AG10803 (cell line): ENCODE measurements around the gene ZFHX3.

Experiments used
- DNase-seq: peaks from one replicate; pipeline ENCODE4 v3.0.0; 2010; ENCODE audit warnings: low read depth
- H3K4me3 ChIP-seq: 2 replicates; pipeline ENCODE4 v1.5.1; 2011; ENCODE audit warnings: mild to moderate bottlenecking, low read length, control low read depth
- TF ChIP-seq, protein P1 (sequence below): conservative IDR thresholded peaks from 2 replicates; pipeline ENCODE4 v1.5.1; 2011; ENCODE audit warnings: mild to moderate bottlenecking, low read length, control low read depth, inconsistent platforms

The ZFHX3 gene

DNA sequence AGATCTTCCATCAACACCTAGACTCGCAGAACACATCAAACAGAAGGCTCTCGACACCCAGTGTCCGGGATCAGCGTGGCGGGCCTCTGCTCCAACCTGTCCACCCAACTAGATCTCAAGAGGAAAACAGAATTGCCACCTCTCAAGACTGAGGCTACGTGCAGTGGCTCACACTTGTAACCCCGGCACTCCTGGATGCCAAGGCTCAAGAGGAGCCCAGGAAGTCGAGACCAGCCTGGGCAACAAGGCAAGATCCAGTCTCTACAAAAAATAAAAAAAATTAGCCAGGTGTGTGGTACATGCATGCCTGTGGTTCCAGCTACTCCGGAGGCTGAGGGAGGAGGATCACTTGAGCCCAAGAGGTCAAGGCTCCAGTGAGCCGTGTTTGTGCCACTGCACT is 132.6 kb downstream of the ZFHX3 start:
- TF ChIP-seq, protein P1, sequence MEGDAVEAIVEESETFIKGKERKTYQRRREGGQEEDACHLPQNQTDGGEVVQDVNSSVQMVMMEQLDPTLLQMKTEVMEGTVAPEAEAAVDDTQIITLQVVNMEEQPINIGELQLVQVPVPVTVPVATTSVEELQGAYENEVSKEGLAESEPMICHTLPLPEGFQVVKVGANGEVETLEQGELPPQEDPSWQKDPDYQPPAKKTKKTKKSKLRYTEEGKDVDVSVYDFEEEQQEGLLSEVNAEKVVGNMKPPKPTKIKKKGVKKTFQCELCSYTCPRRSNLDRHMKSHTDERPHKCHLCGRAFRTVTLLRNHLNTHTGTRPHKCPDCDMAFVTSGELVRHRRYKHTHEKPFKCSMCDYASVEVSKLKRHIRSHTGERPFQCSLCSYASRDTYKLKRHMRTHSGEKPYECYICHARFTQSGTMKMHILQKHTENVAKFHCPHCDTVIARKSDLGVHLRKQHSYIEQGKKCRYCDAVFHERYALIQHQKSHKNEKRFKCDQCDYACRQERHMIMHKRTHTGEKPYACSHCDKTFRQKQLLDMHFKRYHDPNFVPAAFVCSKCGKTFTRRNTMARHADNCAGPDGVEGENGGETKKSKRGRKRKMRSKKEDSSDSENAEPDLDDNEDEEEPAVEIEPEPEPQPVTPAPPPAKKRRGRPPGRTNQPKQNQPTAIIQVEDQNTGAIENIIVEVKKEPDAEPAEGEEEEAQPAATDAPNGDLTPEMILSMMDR = no peak
- H3K4me3 ChIP-seq = no peak overlapping the region
- DNase-seq = no peak

DNA sequence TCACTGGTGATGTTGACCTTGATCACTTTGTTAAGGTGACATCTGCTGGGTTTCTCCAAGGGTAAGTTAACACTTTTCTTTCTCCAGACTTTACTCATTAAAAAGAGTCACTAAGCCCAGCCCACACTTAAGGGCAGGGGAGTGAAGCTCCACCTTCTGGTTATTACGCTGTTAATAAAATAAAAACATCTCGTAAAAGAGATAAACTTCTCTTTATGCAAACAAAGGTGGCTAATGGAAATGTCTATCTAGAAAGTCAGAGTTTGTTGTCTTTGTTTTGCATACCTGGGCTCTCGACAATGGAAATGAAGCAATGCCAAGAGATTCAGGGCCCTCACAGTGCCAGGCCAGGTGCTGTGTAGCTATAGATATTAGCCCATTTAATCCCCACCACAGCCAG is 134.4 kb downstream of the ZFHX3 start:
- TF ChIP-seq, protein P1 = no peak
- H3K4me3 ChIP-seq = no peak overlapping the region
- DNase-seq = no peak

DNA sequence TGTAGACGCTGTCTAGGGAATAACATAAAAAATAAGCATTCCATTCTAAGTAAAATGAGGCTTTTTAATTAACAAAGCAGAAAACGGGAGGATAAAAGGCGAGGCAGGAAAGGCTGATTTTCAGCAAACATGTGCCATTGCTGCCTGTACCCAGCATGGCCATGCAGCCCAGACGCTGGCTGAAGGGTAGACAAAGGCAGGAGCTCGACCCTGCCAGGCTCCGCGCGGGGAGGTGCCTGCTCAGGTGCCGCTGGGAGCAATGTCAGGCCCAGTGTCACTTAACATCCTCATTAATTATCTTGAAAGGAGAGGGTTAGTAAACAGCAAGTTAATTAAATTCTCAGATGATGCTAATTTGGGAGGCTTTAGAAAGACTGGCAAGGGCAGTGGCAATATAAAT is 136.0 kb downstream of the ZFHX3 start:
- DNase-seq = no peak
- no peak overlapping the region for H3K4me3 ChIP-seq
- TF ChIP-seq, protein P1 = no peak

DNA sequence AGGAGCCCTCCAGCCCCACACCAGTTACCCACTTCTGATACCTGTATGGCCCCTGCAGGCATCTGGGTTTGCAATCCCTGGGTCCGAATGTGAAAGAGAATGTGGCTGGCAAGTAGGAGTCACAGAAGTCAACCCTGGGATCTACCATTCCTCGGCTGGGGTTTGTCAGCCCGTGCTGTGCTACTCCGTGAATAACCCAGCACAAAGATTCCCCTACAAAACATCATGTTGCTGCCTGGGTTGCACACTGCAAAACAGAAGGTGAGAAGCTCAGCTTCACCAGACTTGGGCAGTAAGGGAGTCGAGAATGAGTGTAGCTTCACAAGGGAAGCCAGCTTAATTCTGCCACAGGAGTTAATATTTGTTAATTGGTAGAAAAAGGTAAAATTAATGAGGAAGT is 137.1 kb downstream of the ZFHX3 start:
- no peak for DNase-seq
- H3K4me3 ChIP-seq = no peak overlapping the region
- TF ChIP-seq, protein P1 = no peak

DNA sequence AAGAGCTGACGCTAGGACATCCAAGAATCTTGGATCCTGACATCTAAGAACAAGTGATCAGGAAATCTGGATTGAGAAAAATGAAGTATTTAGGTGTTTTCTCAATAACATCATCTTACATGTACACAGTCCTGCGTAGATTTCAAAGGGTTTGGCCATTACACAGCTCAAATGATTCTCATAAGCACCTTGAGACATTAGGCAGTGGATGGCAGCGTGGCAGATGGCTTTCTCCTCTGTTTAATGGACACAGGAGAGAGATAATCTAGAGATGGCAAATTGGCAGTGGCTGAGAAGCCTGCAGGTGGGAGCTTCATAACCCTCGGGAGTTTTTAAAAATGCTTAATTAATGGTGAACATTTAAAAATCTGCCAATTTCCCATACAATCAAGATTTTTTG is 137.5 kb downstream of the ZFHX3 start:
- no peak for DNase-seq
- H3K4me3 ChIP-seq = no peak overlapping the region
- TF ChIP-seq, protein P1 = no peak

DNA sequence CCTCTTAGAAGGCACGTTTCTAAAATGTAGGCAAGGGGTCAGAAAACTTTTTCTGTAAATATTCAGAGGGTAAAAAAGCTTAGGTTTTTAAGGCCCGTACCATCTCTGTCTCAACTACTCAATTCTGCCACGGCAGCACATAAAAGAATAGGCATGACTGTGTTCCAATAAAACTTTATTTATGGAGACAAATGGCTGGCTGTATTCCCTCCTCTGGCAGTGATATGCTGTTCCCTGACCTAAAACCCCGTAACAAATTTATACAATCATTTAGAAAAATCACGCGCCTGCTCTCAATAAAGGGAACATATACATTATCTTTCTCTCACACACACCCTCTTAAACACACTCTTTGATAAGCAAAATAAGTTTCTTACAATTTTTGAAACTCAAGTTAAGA is 138.7 kb downstream of the ZFHX3 start:
- no peak overlapping the region for H3K4me3 ChIP-seq
- no peak for DNase-seq
- TF ChIP-seq, protein P1 = no peak

DNA sequence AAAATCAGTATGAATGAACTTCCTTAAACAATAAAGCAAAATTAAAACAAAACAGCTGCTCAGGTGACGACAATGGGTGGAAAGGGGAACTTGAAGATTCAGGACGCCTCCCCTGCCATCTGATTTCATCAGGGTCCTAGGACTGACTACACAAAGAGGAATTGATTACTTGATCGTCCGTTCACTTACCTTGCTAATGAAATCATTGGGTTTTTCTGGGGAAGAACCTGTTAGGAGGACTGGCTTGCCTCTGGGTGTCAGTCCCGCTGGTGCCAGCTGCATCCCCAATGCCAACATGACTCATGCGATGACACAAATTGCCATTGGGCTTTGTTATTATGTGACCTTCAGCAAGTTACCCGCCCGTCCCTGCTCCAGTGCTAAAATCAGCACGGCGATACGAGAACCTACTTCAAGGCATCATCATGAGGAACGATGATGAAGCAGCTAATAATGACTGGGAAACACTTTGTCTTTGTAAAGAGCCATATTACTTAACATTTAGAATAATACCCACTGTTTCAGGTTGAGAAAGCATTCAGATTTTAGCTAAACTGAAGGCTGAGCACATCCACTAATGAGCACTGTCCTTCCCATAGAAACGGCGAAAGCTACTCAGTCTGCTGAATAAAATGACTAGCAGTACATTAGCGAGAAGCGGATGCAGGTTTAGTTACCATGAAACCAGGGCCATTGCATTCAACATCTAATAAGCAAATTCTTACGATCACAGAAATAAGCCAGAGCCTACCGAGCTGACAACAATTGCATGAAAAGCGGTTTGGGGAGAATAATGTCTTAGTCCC is 139.4 kb downstream of the ZFHX3 start:
- no peak overlapping the region for H3K4me3 ChIP-seq
- TF ChIP-seq, protein P1 = no peak
- no peak for DNase-seq
